HG02588 (cell line): ENCODE measurements around the gene CIROP.
"Not testable (repeated sequence)": the region's sequence is repeated elsewhere in the genome, so short reads cannot be mapped to it uniquely, and the experiment has no call there.

Experiments used
- ATAC-seq: cut with Tn5 transposase; IDR thresholded peaks from one replicate; pipeline ENCODE4 v1.9.1; 2021; ENCODE audit warnings: mild to moderate bottlenecking, moderate library complexity; ENCODE audit not compliant: unreplicated experiment

Gene CIROP

DNA sequence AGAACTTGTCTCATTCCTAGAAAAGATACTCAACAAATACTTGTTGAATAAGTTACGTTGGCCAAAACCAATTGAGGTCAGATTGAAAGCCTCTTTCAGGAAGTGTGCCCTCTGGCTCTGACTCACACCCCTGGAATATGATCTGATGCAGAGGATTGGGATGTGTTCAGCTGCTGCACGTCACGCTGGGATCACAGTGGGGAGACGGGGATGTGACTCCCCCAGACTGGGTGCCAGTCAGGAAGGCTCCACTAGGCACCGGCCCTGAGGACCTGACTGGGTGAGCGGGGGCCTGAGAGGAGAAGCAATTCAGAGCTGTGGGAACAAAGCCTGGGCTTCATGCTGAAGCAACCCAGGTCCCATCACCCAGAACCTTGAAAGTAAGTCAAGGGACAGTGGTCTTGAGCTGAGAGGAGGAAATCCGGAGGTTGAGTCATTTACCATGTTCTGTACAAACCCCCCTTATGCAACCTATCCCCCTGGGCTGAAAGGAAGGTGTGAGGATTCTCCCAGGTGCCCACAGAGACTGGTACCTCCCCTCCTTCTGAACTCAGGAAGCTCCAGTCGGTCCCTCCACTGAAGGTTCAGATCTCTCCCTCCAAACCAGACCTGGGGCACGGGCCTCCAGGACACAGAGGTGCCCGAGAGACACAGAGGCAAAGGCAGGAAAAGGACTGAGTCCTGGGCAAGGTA is 10.4 kb upstream of the CIROP start:
- no peak for ATAC-seq

DNA sequence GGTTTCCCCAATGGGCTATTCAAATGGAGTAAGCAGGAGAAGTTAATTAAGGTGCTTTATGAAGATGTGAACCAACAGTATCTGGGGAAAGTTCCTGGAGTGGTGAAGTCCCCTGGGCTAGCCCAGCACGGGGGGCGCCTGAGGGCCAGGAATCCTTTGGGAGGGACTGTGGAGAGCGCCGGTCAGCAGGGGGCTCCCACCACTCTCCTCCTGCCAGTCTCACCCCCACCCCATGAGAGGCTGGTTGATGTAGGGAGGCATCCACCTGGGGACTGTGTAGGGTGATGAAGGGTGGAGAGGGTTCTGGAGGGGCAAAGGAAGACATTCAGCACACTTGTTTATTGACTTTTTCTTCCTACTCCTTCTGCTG is 9.9 kb upstream of the CIROP start:
- ATAC-seq = no peak

DNA sequence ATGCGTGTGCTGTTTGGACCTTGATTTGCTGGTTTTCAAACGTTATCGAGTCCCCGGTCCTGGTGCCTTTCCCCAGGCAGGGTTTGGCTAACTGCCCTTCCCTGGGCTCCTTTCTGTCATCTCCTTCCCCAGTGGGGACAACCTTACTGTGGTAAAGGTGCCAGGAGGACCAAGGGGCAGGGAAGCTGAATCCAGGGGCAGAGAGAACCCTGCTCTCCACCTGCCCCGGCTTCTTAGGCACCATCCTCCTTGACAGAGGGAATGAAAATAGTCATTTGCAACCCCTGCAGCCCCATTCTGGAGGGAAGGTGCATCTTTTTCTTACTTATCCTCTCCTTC is 9.3 kb upstream of the CIROP start:
- no peak for ATAC-seq

DNA sequence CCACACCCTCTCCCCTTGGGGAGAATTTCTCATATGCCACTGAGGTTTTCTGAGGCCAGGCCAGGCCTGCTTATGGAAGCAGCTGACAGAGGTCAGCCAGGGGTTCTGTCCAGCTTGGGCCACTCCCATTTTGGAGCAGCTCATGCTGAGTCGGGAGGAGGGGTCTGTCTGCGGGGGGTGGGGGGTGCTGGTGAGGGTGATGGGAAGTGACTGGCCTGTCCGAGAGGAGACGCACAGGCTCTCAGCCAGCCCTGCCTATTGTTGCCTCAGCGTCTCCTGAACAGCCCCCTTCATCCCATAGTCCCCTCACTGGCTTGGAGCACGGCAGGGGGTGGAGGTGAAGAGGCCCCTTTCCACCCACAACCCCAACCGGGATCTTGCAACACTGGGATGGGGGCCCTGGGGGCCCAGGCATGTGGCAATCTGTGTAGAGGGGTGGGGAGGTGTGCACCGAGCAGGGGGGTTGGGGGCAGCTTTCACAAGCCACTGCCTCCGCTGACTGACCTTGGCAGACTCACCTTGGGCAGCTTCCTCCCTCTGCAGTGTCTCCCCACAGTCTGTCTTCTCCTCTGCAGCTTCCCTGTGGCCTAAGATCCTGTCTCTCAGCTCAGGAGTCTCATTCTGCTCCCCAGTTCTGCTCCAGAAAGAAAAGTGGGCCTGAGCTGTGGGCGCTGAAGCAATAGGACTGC is 8.8 kb upstream of the CIROP start:
- no peak for ATAC-seq

DNA sequence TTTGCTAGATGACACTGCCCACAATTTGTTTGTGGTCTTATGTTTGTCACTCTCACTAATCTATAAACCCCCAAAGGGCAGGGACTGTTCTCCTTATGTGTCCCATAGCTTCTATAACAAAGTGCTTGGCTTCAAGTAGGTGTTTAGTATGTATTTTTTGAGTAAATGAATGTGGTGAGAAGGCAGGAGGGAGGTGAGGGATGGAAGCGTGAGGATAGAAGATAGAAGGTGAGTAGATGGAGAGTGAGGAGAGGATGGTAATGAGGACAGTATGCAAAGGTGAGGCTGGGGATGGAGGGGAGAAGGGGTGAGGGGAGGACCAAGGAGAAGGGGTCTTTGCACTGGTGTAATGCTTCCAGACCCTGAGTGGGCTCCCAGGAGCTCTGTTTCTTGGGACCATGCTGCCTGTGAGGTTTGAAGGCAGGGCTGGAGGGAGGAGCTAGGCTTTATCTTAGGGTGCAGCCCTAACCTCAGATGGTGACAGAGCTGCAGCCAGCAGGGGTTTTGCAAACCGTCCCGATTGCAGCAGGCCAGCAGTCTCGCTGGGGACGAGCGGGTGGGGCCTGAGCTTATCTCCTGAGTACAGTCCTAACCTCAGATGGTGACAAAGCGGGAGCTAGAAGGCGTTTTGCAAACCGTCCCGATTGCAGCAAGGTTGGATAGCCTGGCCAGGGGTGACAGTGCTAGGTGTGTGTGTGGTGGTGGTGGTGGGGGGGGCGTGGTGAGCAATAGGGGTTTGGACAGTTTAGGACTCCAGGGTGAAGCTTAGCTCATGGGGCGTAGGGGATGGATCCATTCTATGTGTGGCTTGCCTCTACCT is 7.8 kb upstream of the CIROP start:
- no peak for ATAC-seq

DNA sequence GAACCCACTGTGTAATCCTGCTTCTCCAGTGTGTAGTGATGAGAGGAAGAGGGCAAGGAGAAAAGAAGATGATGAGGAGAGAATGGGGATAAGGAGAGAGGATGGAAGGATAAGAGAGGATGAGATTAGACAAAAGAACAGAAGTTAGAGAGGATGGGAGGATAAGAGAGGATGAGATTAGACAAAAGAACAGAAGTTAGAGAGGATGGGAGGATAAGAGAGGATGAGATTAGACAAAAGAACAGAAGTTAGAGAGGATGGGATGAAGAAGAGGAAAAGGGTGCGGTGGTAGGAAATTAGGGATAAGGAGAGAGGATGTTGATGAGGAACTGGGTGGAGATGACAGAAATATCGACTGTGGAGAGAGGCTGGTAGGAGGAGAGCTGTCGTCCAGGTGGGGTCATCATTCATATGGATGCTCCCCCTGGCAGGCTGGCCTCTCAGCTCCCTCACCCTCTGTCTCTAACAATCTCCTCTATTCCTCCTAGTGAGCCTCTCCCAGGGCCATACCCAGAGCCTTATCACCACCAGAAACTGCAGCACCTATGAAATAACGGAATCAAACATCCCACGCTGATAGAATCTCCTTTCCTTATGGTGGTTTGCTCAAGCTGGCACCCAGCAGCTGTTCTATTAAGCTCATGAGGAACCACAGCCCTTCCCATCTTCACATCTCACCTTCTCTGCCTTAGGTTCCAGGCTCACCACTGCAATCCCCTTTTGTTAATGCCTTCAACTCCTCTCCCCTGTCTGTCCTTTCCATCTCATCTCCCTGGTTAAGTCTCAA is 6.0 kb upstream of the CIROP start:
- no peak for ATAC-seq

DNA sequence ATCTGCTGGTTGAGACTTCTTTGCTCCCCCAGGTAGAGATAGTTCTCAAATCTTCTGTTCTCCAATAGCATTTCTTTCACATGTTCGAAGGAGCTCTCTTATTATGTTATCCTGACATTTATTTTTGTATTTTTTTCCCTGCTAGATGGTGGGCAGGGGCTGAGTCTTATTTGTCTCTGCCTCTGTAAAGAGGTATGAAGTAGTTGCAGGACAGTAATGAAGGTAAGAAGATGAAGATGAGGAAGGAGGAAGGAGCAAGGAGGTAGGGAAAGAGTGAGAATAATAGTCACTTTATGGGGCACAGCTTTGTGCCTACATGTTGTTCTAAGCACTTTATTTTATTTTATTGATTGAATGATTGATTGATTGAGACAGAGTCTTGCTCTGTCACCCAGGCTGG is 5.0 kb upstream of the CIROP start:
- no peak for ATAC-seq

DNA sequence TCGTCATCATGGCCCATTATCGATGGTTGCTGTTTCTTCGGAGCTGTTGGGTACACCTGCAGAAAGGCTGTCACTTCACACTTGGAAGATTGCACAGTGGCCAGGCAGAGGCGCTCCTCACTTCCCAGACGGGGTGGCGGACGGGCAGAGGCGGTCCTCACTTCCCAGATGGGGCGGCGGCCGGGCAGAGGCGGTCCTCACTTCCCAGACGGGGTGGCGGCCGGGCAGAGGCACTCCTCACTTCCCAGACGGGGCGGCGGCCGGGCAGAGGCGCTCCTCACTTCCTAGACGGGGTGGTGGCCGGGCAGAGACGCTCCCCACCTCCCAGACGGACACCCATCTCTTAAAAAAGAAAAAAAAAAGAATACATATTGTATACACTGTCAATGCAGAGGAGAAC is 3.4 kb upstream of the CIROP start:
- ATAC-seq = not testable (repeated sequence)

DNA sequence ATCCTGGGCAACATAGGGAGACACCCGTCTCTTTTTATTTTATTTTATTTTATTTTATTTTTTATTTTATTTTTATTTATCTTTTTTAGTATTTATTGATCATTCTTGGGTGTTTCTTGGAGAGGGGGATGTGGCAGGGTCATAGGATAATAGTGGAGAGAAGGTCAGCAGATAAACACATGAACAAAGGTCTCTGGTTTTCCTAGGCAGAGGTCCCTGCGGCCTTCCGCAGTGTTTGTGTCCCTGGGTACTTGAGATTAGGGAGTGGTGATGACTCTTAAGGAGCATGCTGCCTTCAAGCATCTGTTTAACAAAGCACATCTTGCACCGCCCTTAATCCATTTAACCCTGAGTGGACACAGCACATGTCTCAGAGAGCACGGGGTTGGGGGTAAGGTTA is 2.8 kb upstream of the CIROP start:
- ATAC-seq = not testable (repeated sequence)

DNA sequence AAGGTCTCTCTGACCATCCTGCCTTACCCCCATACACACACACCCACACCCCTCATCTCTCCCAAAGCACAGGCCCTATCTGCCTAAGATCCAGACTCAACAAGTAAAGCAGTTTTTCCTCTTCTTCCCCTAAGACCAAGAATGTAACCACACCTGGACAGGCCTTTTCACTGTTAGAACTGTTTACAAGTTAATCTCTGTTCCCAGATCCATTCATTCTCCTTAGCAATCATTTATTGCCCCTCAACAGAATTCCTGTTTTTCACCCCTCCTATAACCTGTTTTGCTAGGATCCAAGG is 1.9 kb upstream of the CIROP start:
- no peak for ATAC-seq

DNA sequence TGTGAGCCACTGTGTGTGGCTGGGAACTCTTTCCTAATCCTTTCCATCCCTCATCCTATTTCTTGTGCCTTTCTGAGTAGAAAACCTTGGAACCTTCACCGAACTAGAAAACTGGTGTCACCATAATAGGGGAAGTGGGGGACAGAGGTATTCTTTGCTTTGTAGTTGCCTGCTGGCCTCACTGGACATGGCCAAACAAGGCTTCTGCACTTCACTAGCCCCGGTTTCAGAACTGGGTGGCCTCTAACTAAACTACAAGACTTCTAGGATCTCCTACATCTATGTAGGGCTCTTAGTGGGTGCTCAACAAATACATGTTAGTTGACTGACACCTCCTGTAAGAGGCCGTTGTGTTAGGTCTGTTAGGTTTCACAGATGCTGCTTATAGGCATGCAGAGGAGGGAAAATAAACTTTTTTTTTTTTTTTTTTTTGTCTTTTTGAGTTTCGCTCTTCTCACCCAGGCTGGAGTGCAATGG is 597 bp upstream of the CIROP start:
- ATAC-seq = no peak

DNA sequence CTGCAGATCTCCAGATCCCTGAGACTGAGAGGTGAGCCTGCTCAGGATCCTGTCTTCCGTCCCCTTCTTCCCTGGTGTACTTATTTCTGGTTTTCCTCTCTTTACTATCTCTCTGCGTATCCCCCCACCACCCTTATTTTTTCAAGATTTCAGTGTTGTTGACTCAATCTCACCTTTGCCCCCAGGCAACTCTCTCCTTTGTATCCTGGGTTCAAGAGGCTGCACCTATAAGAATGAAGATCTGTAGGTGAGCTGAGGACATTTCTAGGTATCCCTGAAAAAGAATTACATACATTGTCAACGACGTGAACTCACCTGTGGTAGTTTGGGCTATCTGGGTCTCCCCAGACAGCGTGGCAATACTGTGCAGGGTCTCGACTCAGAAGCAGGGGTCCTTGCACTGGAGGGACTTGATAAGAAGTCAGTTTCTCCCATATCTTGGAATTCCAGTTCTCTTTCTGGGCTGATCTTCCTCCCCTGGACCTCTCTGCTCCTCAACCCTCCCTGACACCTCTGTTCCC is 659 bp downstream of the CIROP start:
- ATAC-seq = no peak

DNA sequence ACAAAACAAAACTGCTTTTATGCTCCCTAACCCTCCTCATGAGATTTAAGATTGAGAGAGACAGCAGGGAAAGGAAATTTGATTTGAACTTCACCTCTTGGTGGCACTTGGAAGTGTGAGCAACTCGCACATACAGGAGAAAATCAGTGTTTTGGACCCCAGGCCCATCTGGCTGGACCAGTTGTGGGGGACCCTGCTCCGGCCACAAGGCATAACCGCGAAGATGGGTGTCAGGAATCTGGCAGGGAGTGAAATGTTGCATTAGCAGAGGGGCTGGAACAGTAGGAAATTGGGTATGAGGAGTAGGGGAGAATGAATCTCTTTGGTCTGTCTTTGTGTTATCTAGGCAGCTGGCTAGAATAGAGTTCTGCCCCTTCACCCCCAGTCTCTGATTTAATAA is 1.2 kb downstream of the CIROP start:
- no peak for ATAC-seq

DNA sequence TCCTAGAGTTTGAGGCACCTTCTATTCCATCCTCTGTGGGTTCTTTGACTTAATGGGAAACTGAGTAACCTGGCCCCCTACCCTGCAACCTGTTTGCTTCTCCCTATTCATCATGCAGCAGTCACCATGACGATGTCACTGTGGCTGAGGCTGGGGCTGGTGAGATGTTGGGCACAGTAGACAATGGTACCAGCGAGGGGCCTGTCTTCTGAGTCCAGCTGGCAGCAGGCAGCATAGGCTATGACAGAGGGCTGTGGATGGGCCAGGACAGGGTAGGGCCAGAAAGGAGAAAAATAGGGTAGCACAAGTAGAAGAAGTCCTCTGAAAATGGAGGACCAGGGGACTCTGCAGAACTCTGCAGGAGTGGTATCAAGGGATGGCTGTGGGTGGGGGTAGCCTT is 2.0 kb downstream of the CIROP start:
- no peak for ATAC-seq

DNA sequence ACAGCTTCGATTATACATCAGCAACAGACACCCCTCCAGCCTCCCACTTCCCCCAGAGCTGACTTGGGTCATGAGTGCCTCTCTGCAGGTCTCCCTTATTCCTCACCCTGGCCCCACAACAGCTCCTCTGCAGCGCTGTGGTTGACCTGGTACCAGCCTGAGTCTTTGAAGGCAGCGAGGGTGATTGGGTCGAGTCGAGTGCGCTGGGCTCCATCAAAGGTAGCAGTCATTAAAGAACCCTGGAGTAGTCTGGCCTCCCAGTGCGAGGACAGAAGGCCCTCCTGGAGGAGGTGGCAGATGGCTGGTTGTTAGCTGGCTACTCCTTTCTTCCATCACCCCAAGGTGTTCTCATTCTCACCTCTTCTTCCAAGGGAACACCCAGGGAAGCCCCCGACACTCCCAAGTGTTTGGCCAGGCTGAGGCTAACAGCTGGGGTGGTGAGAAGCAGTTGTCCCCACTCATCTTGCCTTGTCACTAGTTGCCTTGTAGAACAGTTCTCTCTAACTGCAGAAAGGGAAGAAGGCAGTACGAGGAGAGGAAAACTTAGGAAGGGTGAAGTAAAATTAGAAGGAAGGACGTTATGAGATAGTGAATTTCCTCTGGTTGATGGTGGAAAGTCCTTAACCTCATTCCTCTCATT is 2.7 kb downstream of the CIROP start:
- ATAC-seq = no peak

DNA sequence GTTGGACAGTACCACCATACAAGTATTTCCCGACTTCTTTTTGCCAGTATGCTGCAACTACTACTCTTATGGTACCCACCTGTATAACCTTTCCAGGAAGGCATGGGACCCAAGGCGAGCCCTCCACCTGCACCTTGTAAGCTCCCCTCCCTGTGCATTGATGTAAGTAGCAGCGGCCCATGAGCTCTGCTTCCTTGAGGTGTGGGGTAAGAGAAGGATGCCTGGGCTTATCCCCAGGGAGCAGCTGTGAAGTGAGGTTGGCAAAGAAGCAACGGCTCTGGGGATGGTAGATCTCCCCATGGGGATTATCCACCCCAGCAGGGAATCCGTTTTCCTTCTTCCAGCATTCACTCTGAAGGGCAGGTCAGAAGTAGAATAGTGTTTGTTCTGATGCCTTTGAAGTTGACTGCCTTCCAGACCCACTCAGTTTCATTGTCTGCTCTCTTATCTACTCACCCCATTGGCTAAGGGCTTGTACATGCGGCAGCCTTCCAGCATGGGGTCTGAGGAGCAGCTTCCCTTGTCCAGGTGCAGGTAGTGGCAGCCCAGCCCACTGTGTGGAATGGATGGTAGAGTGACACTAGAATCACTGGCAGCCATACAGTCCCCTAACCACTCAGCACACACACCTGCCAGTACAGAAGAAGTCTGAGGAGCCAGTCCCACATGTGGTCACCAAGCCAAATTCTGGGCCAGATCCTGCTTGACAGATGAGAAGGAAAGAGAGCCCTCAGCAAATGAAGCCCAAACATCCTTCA is 3.4 kb downstream of the CIROP start:
- no peak for ATAC-seq

DNA sequence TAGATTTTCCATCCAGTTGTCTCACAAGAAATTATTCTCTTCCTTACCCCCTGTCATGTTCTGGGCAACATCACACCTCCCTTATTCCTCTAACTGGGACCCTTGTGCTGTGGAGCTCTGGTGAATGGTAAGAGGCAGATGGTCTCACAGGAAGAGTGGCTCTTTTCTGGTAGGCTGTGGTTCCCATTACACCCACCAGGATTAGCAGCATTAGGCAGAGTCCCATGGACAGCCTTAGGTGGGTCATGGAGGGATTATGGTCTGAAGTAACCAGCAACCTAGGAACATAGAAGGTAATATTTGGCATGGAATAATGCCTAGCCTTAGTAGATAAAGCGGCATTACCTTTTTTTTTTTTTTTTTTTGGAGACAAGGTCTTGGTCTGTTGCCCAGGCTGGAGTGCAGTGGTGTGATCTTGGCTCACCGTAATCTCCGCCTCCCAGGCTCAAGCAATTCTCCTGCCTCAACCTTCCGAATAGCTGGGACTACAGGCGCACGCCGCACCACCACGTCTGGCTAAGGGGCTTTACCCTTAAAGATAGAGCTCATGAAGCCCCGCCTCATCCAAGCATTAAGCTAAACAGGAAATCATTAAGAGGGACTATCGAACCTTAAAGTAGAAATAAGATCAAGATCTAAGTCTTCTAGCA is 5.5 kb downstream of the CIROP start:
- ATAC-seq = no peak

DNA sequence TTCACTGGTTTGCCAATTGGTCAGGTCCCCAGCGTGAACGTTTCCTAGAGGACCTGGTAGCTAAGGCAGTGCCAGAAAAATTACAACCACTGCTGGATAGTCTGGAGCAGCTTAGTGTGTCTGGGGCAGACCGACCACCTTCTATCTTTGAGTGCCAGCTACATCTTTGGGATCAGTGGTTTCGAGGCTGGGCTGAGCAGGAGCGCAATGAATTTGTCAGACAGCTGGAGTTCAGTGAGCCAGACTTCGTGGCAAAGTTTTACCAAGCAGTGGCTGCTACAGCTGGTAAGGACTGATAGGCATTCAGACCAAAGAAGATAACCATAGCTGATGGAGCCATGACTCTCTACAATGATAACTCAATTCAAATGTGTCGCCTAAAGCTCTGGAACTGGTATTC is 7.0 kb downstream of the CIROP start:
- no peak for ATAC-seq
